Right hindlimb (tissue), 1 donor: Measurements from ENCODE around the gene TECTA.

Experiments
- DNase-seq: peaks from one replicate; pipeline ENCODE4 v3.0.0-alpha.2; 2018

The TECTA gene

DNA sequence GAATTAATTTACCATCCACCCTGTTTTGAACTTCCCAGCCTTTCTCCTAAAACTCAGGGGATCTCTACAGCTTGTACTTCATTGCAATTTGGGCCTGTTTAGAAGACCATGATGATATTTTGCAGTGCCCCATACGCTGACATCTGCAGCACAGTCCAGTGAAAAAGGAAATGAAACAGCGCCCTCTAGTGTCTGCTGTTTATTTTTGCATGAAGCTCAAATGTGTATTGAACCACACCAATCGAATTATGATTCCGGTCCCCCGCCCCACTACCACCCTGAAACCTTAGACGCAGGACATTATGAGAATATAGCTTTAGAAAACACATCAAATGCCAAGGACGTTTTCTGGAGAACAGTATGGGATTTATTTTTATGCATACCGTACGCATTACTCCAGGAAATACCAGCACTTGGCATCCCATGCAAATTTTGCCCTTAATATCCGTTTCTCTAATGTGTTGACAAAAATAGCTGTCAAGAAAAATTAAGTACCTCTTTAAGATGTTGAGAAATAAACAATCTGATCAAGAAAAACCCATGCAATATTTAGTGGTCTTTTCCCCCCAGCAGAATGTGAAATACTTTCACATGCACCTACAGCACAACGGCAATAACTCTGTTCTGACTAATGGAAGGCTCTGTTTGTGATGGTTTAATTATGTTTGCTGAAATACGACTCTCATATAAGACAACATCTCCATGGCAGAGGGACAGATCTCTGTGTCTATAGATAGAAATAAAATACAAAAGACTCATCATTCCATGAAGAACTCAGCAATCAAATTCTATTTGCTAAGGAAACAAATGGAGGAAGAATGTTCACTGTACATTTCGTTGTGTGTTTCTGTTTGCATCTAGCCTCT is 93.9 kb downstream of the TECTA start:
- peak; percentile 56 for DNase-seq

- DNase-seq: no peak
These were observed 97.4 kb downstream of the TECTA start for GRCh38 chr11:121198491-121198890.

DNA sequence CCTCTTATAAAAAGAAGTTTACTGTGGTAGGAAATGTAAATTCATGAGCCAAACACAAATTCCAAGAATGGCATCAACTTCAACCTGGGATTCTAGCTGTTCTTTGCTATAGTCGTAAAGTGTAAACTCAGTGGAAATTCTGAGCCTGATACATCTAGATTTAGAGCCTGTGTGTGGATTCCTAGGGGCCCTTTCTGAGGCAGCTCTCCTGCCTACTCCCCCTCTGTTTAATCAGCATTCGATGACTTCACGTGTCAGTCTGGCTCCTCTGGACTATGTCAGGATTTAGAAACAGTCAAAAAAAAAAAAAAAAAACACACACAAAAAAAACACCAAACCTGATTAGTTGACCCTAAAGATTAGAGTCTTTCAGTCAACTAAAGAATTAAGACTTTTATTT is 98.5 kb downstream of the TECTA start:
- DNase-seq: no peak

DNA sequence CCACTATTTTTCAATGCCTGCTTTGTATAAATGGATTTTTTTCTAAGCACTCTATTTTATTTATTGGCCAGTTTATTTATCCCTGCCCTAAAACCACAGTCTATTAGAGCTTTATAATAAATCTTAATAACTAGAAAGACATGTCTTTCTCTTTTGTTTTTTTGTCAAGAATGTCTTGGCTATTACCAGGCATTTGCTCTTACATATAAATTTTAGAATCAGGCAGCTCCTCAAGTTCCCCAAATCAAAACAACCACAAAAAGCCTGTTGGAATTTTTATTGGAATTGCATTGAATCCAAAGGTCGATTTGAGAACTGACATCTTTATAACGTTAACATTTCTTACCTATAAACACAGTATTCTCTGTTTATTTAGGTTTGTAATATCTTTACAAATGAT is 105.8 kb downstream of the TECTA start:
- DNase-seq: no peak

GRCh38 chr11:121207485-121208115 is 106.6 kb downstream of the TECTA start:
- DNase-seq: no peak

DNA sequence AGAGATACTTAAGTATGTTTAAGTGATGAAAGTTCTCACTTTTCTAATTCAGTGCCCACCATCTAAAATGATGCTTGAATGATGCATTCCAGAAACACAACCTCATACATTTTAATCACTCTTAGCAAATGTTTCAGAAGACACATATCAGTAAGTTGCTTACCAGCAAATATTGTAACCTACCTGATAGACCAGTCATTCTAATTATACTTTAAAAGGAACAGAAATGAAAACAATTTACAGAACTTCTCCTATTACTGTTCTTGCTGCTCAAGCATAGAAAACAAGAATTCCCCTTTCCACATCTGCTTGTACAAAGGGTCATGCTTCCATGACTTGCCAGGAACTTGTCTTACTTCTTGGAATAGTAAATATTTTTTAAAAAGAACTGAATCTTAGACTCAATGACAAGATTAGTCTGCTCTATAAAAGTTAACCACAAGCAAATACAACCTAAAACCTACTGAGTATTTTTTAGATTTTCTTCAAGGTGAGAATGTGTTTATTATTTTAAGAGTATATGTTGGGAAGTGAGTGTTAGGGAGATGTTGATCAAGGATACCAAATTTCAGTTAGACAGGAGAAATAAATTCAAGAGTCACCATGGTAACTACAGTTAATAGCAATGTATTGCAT is 109.5 kb downstream of the TECTA start:
- DNase-seq: no peak

DNA sequence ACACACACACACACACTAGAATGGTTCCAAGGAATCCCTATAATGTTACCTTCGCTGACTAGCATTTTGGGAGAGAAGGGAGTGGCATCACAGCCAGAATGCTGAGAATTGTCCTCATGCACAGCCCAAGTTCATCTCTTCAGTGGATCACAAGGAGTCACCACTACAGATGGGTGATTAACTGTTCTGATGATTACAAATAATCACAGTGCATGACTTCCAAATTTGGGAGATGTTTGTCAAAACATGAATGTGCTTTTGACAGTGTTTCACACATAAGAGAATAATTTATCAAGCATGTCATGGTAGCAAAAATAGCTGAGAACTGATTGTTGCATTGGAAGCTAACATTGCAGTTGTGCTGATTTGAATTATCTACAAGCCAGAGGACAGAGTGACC is 110.6 kb downstream of the TECTA start:
- no peak for DNase-seq

DNA sequence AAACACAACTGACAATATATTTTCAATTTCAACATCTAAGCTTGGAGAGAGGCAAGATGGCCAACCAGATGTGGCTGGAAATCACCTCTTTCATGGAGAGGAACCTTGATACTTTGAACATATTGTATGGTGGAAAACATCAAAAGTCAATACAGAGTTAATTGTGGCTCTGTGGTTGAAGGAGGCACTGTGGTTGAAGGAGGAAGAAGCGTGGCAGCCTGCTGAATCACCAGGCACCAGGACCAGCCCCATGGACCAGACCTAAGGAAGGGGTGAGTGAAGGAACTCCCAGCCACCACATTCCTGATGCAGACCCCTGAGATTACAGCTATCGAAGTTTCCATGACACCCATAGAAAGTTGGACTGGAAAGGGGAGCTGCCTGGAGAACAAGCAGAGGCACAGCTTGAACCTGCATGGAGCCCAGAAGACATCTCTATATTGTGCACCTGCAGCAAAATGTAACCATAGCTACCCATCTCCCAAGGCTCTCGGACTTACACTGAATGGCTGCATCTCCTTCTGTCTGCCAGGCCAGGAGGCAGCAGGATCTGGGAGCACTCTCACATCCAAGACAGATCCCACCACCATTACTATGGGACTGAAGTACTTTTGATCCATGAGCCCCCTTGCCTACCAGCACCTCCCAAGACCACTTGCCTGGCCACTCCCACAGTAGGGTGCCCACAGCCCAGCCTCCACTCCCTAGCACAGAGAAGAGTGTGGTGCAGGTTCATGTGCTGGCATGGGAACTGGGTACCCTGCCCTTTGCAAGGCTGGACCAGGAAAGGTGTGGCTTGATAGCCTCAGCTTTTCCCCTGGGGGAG is 111.7 kb downstream of the TECTA start:
- no peak for DNase-seq

DNA sequence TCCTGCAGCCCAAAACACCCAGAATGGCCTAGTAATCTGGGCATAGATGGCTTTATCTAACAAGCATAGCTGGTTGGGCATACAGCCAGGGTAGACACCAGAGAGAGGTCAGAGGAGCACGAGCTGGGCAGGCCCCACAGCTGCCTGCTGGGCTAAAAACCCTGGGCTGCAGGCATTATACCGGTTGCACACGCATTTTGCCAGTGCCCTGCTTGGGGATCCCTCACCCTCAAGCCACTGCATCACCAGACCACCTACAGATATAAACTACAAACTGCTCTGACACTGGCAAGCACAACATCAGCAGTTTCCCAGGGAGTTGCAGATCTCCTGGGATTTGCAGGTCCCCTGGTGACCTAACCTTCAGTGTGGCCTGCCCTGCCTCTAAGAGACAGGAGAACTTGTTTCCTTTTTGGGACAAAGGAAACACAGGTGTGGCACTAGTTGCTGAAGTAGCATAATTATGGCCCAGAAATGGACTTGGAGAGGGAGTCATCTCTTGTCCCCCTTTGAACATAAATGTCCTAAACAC is 112.4 kb downstream of the TECTA start:
- DNase-seq: no peak

DNA sequence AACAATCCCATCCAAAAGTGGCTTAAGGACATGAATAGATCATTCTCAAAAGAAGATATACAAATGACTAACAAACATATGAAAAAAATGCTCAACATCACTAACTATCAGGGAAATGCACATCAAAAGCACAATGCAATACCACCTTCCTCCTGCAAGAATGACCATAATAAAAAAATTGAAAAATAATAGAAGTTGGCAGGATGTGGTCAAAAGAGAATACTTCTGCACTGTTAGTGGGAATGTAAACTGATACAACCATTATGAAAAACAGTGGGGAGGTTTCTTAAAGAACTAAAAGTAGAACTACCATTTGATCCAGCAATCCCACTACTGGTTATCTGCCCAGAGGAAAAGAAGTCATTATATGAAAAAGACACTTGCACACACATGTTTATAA is 113.8 kb downstream of the TECTA start:
- DNase-seq: no peak

GRCh38 chr11:121221496-121222200 is 120.6 kb downstream of the TECTA start:
- no peak for DNase-seq

DNA sequence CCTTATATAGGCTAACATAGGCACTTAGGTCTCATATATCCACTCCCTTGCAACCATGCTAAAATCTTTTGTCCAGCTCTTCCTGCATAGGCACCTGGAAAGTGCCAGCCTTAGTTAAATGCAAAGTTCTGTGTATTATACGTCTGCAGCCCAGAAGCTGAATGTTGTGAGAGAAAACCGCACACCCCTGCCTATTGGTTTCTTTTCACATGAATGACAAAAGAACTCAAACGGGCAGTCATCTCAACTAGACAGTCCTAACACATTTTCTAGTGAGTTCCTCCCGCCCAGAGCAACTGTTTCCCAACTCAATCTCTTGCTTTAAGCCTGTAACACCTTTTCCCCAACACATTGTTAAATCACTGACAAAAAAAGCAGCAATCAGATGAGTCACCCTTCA is 122.1 kb downstream of the TECTA start:
- DNase-seq: no peak

- DNase-seq: no peak
These were observed 124.3 kb downstream of the TECTA start for GRCh38 chr11:121225382-121225781.

DNA sequence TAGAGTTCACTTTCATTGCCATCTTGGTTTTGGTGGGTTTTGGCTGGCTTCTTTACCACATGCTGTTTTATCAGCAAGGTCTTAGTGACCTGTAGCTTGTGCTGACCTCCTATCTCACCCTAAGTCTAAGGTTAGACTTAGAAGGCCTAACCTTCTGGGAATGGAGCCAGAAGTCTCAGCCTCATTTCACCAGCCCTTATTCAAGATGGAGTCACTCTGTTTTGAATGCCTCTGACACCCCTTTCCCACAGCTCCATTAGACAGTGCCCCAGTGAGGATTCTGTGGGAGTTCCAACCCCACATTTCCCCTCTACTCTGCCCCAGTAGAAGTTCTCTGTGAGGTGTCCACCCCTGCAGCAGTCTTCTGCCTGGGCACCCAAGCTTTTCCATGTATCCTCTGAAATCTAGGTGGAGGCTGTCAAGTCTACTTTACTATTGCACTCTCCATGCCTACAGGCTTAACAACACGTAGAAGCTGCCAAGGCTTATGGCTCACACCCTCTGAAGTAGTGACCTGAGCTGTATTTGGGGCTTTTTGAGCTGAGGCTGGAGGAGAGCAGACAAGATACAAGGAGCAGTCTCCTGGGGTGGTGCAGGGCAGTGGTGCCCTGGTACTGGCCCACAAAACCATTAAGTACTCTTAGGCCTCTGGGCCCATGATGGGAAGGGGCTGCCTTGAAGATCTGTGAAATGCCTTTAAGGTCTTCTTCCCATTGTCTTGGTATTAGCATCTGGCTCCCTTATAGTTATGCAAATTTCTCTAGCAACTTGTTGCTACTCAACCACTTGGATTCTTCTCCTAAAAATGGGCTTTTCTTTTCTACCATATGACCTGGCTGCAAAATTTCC is 125.6 kb downstream of the TECTA start:
- DNase-seq: no peak

GRCh38 chr11:121228851-121229250 is 127.8 kb downstream of the TECTA start:
- DNase-seq: no peak

- no peak for DNase-seq
These were observed 128.6 kb downstream of the TECTA start for GRCh38 chr11:121229495-121230215.

- DNase-seq: no peak
These were observed 130.7 kb downstream of the TECTA start for GRCh38 chr11:121231576-121232278.

- DNase-seq: no peak
These were observed 134.0 kb downstream of the TECTA start for GRCh38 chr11:121235057-121235456.

- no peak for DNase-seq
These were observed 135.3 kb downstream of the TECTA start for GRCh38 chr11:121236115-121237001.
